HG03139 (cell line): ENCODE measurements around the gene PYCARD.
"Not testable (repeated sequence)": the region's sequence is repeated elsewhere in the genome, so short reads cannot be mapped to it uniquely, and the experiment has no call there.

Experiments used
- ATAC-seq: cut with Tn5 transposase; IDR thresholded peaks from one replicate; pipeline ENCODE4 v1.9.1; 2021; ENCODE audit not compliant: unreplicated experiment

Gene PYCARD

GRCh38 chr16:31191697-31192428, 10.7 kb downstream of the PYCARD start:
- no peak for ATAC-seq

GRCh38 chr16:31190818-31191444, 11.6 kb downstream of the PYCARD start:
- no peak for ATAC-seq

- ATAC-seq: no peak
These were observed 12.5 kb downstream of the PYCARD start for GRCh38 chr16:31190061-31190460.

- no peak for ATAC-seq
These were observed 13.2 kb downstream of the PYCARD start for GRCh38 chr16:31189412-31189778.

GRCh38 chr16:31188450-31189411, 13.8 kb downstream of the PYCARD start:
- no peak for ATAC-seq

GRCh38 chr16:31187808-31188189, 14.8 kb downstream of the PYCARD start:
- ATAC-seq: no peak

- no peak for ATAC-seq
These were observed 15.4 kb downstream of the PYCARD start for GRCh38 chr16:31186930-31187807.

GRCh38 chr16:31186176-31186575, 16.4 kb downstream of the PYCARD start:
- ATAC-seq: no peak

GRCh38 chr16:31185339-31185738, 17.2 kb downstream of the PYCARD start:
- no peak for ATAC-seq

- no peak for ATAC-seq
These were observed 17.7 kb downstream of the PYCARD start for GRCh38 chr16:31184888-31185287.

- ATAC-seq: no peak
These were observed 18.8 kb downstream of the PYCARD start for GRCh38 chr16:31183432-31184428.

GRCh38 chr16:31182391-31182790, 20.2 kb downstream of the PYCARD start:
- ATAC-seq: no peak

GRCh38 chr16:31181102-31181830, 21.3 kb downstream of the PYCARD start:
- ATAC-seq: no peak

GRCh38 chr16:31179747-31180459, 22.7 kb downstream of the PYCARD start, which contains the start of gene FUS:
TSS of gene FUS (plus strand) at chr16:31180139. CDS start at chr16:31180215, 76 bp downstream.
- ATAC-seq: peak; percentile 42

- ATAC-seq: peak; percentile 0
These were observed 23.3 kb downstream of the PYCARD start for GRCh38 chr16:31179219-31179746.

GRCh38 chr16:31177136-31177535, 25.4 kb downstream of the PYCARD start:
- ATAC-seq: no peak

- ATAC-seq: not testable (repeated sequence)
These were observed 32.5 kb downstream of the PYCARD start for GRCh38 chr16:31170048-31170447.

- ATAC-seq: no peak
These were observed 33.7 kb downstream of the PYCARD start for GRCh38 chr16:31168848-31169247.
